SK-N-MC (cell line): ENCODE results near the gene SEMA3B.

Experiments
- EZH2 ChIP-seq: fragments of 200-600 bp; sonication (generic); IDR thresholded peaks from one replicate; pipeline ENCODE4 v1.6.1; 2017; ENCODE audit warnings: antibody characterized with exemption
- FOXP2 ChIP-seq: optimal IDR thresholded peaks from 2 replicates; pipeline ENCODE3; 2011; ENCODE audit warnings: mild to moderate bottlenecking, moderate library complexity; ENCODE audit not compliant: insufficient read depth; ENCODE audit errors: extremely low read length, control extremely low read depth
- POLR2AphosphoS5 ChIP-seq: IDR thresholded peaks from 2 replicates; pipeline ENCODE4 v1.6.1; 2012; ENCODE audit warnings: mild to moderate bottlenecking, low read depth, low read length, borderline replicate concordance

DNA sequence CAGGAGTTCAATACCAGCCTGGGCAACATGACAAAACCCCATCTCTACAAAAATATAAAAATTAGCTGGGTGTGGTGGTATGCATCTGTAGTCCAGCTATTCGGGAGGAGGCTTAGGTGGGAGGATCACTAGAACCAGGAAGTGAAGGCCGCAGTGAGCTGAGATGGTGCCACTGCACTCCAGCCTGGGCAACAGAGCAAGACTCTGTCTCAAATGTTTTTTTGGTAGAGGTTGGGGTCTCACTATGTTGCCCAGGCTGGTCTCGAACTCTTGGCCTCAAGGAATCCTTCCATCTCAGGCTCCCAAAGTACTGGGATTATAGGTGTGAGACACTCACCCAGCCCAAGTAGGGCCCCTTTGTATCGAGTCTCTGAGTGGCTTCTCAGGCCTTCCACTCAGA, 25.1 kb downstream of the SEMA3B start:
- no peak for TF ChIP-seq POLR2AphosphoS5
- no peak for TF ChIP-seq EZH2
- no peak for TF ChIP-seq FOXP2
